Stimulated activated CD4-positive, alpha-beta T cell treated with anti-CD3 and anti-CD28 coated beads, Interleukin-4, amount 100 ng/mL, for 4 hours (primary cell): ENCODE results near the gene RPRD1B.
A peak's percentile ranks its signal among the peaks of the same experiment; 100 is the strongest.

Experiments used
- DNase-seq, 2 experiments: peaks; one replicate each; pipeline ENCODE4 v3.0.0-alpha.2; 2020

RPRD1B gene

DNA sequence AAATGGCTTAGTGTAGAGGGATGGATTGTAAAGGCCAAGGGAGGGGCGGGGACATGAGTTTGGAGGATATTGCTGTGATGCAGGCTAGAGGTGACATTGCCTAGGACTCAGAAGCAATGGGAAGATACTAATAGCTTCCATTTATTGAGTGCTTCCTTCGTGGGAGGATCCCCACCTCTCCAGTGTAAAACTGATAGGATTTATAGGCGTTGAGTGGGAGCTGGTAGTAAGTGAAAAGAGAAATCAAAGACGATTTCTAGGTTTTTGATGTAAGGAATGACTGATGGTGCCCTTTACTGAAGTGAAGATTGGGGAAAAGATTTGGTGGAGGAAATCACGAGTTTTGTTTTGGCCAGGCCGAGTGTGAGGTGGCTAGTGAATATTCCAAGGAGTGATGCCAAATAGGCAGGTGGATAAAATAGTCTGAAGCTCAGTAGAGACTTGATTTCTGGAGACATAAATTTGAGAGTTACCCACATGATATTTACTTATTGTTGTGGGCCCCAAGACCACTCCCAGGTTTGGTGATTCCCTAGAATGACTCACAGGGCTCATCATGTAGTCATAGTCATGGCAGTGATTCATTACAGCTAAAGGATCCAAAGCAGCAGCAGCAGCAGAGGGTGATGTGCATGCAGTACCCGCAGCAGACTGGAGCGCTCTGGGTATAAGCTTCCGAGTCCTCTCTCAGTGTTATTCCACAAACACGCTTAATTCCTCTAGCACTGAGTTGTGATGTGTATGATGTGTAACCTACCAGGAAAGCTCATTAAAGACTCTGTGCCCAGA is 10.2 kb downstream of the RPRD1B start:
- peak in 1 of 2 experiments; percentile 51 for DNase-seq

DNA sequence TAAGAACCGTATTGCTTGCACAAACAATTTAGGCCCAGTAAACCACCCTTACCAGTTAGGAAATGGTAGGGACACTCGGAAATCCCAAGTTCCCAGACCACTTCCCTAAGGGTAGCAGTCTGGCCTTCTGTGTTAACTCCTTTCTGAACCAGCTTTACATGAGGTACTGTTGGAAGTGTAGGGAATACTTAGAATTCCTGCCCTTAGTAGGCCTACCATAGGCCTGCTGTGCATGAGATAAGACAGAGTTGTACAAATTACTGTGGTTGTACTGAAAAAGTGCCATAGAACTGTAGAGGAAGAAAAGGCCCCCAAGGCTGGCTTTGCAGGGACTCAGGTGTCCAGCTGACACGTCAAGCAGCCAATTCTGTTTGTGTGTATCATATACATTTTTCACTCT is 11.1 kb downstream of the RPRD1B start:
- no peak for DNase-seq

DNA sequence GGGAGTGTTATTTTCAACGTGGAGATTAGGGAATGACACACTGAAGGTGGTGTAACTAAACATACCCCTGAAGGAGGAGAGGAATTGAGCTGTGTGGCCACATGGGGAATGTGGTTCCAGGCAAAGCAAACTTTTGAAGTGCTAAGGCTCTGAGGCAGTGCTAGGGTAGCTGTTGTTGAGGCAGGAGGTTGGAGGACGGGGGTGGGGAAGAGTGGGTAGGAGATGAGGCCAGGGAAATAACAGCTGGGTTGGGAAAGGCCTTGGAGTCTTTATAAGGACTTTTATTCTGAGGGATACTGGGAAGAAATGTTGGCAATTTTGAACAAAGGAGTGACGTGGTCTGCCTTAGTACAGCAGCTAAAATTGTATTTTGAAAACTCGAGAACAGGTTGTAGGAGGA is 13.0 kb downstream of the RPRD1B start:
- no peak for DNase-seq

DNA sequence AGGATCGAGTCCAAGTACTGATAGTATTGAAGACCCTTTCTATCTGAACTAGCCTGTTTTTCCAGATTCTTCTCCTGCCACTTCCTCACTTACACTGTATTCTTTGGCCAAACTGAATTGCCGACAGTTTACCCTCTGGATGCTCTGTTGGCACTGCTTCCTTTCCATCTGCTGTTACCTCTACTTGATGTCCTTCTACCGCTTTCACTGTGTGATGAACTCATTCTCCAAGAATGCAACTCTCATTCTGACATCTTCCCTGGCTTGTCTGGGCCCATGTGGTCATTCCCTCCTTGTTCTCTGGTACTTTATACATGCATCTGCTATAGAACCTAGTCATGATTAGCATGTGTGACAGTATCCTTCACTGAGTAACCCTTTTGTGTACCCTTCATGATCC is 16.3 kb downstream of the RPRD1B start:
- DNase-seq = no peak

DNA sequence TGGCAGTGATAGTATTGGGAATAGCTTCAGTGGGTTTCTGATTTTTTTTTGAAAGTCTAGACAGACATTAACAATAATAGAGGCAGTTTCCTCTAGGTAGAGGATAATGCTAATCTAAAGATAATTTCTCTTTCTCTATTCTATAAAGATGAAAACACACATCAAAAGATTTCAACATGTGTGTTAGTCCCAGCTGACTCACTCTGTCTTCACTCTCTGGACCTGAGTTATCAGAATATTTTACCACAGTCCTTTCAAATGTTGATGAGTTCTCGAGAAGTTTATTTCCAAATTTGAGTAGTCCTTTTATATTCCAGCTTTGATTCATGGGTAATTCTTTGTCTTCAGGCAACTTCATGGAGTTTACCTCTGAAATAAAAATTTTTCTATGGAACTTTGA is 17.1 kb downstream of the RPRD1B start:
- no peak for DNase-seq

DNA sequence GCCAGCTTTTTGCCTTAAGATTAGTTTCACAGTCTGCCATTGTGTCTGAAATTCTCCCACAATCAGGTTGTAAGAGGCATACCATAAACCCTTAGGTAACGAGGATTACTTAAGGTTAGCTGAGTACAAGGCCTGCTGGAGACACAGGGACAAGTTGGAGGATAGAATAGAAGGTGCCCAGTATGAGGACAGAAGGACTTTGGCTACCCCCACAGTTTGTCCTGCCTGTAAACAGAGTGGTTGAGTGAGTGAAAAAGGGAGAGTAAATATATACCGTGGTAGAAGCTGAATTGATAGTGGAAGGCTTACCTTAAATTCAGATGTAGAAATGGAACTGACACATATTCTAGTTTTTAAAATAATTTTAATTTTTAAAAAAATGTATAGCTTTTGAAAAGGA is 19.3 kb downstream of the RPRD1B start:
- DNase-seq = no peak

DNA sequence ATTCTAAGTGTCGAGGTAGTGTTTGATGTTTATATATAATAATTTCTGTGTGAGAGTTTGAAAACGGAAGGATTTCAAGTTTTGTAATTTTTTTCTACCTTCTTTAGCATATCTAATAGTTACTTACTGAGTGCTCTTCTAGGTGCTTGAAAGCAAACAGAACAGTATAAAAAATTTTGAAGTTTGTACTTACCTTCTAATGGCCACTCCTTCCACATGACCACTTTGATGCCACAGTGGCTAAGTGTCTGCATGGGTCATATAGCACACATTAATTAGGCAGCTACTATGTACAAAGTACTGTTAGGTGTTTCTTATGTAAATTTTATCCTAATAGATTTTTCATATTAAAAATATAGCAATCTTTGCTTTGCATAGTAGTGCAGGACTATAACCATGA is 21.1 kb downstream of the RPRD1B start:
- no peak for DNase-seq

DNA sequence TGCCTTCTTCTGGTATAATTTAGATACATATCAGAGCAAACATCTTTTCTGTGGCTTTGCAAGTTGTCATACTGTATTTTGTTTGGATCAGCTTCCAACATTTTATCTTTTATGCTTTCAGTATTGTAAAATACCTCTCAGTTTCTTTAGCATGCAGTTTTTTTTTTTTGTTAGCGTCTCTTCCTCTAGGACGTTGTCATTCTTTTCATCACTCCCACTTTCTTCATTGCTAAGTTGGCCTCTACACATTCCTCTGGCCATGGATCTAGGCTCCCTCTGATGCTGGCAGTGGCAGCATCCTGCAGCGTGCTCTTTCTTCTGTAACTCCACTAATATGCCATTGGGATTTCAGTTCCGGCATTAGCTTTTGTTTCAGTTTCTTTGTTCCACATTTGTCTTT is 21.7 kb downstream of the RPRD1B start:
- no peak for DNase-seq

DNA sequence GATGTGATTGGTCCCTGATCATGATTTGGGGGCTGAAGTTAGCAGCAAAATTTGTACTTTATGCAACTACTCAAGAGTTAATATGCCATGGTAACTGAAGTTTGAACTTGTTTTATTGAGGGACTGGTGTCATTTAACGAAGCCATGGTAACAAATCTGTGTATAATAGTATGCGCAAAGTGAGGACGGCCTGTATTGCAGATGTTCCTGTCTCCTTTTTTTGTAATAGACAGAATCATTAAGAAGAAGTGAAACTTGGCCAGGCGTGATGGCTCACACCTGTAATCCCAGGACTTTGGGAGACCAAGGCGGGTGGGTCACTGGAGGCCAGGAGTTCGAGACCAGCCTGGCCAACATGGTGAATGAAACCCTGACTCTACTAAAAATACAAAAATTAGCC is 22.3 kb downstream of the RPRD1B start:
- DNase-seq = no peak

DNA sequence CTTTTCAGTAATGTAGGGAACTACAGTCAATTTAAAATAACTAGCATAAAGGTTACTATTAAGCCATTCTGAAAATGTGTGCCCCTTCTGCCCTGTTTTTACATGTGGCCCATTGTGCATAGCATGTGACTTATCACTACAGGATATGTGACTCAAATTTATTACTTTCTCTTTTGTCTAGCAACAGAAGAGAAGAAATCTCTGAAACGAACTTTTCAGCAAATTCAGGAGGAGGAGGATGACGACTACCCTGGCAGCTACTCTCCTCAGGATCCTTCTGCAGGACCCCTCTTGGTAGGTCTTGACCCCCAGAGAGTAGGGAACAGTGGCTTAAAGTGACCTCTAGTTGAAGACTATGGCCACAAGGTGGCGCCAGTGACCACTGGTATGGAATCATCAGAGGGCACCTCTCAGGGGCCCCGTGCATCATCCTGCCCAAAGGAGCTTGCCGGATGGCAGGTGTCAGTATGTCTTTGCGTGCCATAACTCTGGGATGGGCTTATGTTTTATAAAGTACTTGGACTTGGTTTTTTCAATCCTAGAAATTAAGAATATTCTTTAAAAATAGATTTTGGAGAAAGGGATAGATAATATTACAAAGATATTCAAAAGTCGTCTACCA is 23.9 kb downstream of the RPRD1B start:
- DNase-seq = peak; percentile 57 to 58

DNA sequence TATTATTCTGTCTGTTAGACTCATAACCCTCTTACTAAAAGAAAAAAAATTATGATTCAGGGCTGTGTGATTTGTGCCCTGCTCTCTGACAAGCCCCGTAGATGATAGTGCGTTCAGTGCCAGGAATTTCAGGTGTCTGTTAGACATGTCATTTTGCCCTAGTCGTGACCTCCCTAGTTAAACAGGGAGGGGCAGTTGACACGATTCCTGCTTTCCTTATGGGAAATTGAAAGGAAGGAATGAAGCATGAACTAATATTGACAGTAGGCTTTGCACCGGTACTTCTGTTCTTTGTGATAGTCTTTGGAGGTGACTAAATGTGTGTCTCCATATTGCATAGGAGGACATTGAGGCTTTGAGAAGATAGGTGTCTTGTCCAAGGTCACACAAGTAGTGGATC is 26.3 kb downstream of the RPRD1B start:
- no peak for DNase-seq

DNA sequence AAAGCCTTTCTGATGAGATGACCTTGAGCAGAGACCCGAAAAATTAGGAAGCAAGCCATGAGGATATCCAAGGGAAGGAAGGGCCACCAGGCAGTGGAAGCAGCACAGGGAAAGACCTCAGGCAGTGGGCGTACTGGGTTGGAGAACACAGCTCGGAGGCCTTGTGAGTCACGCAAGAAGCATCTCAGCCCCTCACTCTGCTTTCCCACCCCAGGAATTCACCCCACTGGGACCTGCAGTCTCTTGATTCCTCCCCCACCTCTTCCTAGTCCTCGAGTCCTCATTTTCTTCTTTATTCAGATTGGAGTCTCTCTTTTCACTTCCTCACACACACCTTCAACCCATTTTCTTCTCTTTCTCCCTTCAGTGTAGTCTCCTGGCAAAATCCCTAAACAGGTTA is 27.0 kb downstream of the RPRD1B start:
- DNase-seq = no peak

DNA sequence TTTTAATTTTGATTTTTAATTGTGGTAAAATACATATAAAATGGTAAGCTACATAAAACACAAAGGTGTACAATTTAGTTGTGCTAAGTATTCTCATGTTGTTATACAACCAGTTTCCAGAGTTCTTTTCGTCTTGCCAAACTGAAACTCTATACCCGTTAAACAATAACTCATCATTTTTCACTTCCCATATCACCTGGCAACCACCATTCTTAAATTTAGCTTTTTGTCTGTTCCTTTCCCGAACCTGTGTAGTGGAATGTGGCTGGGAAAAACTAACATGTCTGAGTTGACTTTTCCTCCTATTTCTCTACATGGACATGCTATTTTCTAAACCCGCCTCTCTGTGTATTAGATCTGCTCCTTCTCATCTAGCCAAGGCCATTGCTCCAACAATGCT is 27.6 kb downstream of the RPRD1B start:
- no peak for DNase-seq

DNA sequence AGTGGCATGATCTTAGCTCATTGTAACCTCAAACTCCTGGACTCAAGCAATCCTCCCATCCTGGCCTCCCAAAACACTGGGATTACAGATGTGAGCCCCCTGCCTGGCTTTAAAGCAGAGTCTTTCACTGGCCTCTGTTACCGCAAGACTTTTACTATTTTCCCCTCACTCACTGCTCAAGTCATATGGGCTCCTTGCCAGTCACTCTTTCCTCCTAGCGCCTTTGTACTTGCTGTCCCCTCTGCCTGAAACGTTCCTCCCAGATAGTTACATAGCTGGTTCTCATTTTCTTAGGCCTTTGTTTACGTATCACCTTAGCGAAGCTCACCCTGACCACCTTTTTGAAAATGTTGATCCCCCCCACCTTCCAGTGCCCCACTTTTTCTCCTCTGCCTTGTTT is 29.3 kb downstream of the RPRD1B start:
- no peak for DNase-seq

DNA sequence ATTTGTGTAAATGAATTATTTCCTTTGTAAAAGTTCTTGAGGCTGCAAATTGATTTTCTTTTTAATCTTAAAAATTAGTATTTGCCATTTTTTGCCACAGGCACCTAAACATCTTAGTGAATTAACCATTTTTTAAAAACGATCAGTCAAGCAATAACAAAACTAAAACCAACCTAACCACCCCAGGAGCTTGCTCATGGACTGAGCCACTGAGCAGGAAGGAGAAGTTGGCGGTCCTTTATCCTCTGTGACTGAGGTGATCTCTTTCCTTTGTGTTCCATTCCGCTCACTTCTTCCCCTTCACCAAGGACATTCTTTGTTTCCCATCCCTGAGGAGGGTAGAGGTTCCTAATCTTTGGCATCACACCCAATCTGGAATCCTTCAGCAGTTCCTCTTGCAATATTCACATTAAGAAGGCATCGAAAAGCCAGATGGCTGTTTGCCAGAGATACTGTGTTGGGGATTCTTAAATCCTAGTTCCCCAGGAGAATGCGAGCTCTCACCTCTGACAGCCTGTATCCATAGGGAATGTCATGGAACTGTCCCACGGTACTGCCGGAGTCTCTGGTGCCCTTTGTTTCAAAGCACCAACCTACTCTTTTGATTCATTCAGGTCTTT is 30.5 kb downstream of the RPRD1B start:
- no peak for DNase-seq

DNA sequence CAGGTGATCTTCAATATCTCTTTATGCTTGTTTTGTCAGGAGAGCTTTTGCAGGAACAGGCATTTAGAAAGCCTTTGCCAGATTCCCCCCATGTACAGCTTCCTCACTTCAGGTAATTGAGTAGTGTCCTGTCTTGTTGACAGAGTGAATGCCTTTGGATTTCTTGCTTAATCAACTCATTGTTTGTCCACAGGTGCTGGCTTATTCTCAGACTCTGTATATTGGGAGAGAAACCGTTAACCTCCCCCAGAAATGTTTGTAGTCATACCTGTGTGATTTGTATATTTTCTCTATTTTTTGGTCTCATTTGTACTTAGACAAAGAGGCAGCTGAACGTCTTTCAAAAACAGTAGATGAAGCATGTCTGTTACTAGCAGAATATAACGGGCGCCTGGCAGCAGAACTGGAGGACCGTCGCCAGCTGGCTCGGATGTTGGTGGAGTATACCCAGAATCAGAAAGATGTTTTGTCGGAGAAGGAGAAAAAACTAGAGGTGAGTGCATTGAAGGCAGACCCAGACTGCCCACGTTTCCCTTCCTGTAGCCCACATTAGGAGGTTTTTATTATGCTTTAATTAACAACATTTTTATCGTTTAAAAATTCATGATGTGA is 32.3 kb downstream of the RPRD1B start:
- no peak for DNase-seq

DNA sequence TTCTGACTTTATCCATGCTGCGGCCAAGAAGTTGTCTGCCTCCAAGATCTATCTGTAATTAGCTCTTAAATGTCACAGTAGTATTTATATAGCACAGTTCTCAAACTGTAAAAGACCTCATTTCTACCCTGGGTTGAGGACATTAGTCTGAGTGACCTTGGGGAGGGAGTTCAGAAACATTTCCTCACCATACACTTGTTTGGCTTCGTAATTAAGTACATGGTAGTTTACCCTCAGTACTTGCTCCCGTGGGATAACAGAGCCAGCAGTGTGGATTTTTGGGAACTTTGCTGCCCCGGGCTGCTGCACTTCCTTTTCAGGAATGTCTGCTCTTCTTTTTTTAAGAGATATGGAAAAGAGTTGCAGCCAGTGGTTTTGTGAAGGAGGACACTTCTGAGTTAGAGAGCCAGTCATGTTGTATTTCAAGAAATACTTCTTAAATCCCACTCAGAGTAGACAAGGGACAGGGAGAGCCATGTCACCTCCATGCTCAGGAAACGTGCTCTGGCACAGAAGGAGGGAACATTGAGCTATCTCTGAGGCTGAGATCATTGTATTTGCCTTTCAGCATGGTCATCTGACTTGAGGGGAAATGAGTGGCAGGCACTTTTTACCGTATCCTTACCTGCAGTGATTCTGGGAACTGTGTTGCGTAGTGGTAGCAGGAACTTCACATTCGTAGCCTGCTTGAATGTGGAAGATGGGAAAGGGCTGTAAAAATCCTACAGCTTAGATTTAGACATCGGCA is 33.6 kb downstream of the RPRD1B start:
- DNase-seq = no peak

DNA sequence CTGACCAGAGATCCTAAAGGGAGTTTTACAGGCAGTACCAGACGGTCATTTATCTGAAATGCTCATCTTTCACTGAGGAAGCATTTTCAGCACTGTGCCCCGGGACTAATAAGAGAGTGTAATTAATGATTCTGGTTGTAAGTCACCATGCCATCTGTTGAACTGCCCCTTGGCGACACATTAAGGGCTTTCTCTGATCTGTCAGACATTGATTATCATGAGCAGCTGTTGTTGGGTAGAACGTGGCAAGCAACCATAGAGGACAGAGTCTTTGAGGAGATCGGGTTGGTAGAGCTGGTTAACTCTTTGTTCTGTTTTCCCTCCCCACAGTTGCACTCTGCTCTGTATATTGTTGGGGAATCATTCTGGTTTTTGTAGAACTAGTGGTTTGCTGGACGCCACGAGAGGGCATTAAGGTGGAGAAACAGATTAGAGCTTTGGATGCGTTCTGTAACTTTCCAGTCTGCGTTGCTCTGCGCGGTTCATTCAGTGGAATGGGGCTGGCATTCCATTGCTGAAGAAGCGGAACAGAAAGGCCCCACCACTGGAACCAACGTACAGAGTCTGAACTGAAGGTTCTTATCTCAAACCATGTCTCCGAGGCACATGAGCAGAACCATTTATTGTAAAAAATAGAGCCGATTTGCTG is 34.3 kb downstream of the RPRD1B start:
- DNase-seq = no peak

DNA sequence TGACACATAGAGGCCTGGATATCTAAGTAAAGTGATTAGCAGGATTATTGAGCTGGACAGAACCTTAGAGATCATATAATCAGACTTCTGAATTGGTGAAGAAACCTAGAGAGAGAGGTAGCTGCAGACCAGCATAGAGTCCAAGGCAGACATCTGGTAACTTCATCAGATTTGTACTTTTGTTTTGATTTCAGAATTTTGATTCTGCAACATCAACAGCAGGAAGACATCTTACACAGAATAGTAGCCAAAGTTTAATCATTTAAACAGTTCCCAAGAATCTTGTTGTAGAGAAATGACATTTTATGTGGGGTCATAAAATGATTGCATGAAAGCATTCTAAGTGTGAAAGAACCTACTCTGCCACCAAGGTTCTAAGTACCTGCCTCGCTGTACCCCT is 39.4 kb downstream of the RPRD1B start:
- no peak for DNase-seq

DNA sequence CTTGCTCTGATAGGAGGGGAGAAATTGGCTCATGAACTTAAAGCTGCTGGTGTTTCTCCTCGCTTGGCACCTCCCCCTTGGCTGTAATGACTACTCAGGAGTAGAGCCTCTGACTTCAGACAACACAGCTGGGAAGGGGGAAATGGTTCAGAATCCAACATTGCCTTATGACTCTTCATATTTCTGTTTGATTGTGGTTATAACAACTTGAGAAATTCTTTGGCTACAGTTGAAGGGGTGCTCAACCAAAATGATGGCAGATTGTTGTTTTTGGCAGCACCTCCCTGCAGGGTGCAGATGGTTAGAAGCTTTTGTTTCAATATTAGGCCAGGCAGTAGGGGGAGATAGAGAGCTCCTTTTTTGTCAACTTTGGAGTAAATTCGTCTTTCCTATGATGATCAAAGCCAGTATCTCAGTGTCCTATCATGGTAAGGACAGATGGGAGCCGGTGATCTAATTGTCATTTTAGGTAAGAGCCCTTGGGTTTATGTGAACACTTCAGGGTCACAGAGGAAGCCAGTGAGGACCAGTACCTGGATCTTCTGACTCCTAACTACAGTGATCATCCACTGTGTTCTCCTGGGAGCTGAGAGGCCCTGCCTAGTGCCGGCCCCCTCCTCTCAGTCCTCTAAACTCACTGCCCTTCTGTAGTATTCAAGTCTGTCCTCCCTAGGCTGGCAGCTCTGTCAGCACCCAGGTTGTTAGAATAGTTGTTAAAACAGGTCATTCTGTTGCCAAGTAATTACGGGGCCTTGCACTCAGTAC is 39.9 kb downstream of the RPRD1B start:
- DNase-seq = no peak

DNA sequence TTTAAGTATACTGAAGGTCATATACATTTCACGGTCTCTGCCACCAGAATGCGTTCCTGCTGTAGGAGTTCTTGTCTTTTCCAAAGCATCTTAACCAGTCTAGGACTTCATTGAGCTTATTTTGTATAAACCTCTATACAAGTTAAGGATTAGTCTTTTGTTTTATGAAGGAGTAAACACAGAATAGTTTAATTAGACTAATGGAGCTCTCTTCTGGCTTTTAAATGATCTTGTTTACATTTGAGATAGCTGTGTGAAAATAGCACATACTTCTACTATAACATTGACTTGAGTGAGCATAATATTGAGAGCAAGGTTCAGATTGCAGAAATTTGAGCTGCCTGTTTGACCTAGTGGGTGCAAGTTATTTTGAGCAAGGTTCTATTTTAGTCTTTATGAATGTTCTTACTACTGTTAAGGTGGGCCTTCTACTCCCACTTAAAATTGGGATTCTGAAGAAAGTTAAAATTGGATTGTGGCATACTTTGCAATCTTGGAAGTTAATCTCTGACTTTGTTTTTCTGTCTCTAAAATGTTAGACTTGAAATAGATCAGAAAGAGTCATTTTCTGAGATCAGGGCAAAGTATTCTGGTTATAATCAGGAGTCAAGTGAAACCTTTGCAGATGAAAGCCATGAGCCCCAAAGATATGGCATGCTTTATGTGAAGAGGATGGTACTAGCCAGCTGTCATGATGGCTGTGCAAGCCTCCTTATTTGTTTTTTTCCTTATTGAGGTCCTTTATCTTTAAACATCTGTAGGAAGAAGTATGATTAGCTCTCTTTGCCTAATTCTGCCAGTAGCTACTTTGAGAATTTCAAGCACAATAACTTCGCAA is 41.8 kb downstream of the RPRD1B start:
- no peak for DNase-seq
